NCI-H1930 (cell line): ENCODE results near the gene MYRFL.
"Not testable (repeated sequence)": the region's sequence is repeated elsewhere in the genome, so short reads cannot be mapped to it uniquely, and the experiment has no call there.

ENCODE experiments used
- DNase-seq, 2 experiments: peaks; one replicate each; lab custom pipeline; 2025; lab: John Stamatoyannopoulos, UW

Gene MYRFL

DNA sequence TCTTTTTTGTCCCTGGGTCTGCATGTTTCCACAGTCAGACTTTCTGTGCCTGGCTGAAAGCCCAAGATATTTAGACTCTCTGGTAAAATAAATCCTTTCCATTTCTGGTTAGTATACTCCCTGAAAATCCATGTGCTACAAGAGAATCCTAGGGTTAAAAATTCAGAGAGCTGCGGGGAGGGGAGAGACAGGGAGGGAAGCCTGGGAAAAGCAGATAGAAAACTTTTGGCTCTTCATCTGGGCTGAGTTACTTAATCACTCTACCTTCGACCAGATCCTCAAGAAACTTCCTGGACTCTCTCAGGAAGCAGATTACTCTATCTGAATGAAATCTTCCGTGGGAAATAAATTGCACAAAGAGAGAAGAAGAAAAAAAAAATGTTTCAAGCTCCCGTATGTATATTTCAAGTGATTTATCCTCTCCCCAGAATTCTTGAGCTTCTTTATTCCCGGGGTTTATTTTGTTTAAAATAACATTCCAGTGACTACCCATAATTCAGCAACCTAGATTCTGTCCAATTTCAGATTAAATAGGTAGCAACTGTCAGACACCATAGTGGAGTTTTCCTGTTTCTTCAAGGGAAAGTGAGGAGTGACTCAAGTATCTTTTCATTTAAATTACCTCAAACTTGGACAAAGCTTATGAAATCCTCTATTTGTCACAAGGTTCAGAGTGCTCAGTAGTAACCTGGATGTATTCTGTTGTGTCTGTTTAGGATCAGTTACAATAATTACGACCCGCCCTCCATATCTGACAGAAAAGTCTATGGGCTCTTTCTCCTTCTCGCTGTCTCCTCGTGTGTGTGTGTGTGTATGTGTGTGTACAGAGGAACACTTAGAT, 163.7 kb downstream of the MYRFL start:
- no peak for DNase-seq

DNA sequence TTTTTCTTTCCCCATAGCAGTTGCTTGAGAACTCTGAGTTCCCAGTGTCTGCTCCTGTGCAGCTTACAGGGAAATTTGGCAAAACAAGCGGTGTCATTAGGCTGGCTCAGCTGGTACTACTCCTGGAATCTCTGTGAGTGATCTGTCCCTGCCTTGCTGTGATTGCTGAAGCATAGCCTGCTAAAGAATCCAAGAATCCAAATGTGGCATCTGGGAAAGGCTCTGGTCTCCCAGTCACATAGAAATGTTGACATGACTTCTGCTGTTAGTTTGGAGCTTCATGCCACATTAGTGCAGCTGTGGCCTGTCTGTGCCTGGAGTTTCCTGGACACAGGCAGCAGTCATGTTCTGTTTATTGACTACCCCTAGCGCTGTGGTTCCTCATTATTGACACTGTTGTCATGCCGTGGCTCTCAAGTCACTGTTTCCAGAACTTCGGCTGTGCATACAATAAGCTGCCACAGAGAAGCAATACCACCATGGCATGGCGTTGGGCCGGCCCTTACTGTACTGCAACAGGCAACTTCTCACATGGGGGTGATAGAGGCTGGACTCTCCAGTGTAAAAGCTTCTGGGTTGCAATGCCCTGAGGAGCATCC, 166.8 kb downstream of the MYRFL start:
- DNase-seq: no peak

- no peak for DNase-seq
These were observed 168.4 kb downstream of the MYRFL start for GRCh38 chr12:69993433-69993832.

GRCh38 chr12:69994086-69994485, 169.1 kb downstream of the MYRFL start:
- not testable (repeated sequence) for DNase-seq

GRCh38 chr12:69994724-69995173, 169.7 kb downstream of the MYRFL start:
- DNase-seq: no peak

DNA sequence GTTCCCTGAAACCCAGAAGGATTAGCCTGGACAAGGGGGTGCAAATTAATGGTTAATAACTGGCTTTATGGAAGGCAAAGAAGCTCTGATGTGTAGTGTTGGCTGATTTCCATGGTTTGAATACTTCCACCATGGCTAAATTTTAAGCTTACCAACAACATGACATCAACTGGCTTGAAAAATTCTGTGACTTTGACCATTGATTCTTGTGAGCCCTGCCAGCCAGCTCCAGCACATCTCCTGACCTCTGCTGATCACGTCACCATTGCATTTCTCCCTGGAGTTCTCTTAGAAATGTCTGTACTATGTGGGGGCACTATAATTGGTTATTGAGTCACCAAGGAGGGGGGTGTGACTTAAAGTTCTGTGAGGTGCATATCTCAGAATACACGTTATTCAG, 171.2 kb downstream of the MYRFL start:
- DNase-seq: no peak

- no peak for DNase-seq
These were observed 171.7 kb downstream of the MYRFL start for GRCh38 chr12:69996722-69997121.

- no peak for DNase-seq
These were observed 173.0 kb downstream of the MYRFL start for GRCh38 chr12:69998011-69998410.

DNA sequence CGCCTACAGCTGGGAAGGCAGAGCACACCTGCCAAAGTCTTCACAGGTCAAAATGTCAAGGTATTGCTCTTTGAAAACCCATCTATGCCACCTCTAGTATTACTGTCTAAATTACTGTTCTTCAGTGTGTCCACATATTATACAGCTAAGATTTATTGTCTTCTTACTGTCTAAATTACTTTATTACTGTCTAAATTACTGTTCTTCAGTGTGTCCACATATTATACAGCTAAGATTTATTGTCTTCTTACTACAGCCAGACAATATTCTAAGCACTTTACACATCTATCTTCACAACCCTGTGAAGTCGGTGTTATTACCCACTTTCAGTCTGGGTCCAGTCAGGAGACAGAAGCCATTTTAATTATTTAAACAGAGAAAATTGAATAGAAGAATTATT, 173.9 kb downstream of the MYRFL start:
- DNase-seq: no peak

- DNase-seq: no peak
These were observed 174.5 kb downstream of the MYRFL start for GRCh38 chr12:69999561-69999960.

- DNase-seq: no peak
These were observed 177.3 kb downstream of the MYRFL start for GRCh38 chr12:70002097-70002911.

DNA sequence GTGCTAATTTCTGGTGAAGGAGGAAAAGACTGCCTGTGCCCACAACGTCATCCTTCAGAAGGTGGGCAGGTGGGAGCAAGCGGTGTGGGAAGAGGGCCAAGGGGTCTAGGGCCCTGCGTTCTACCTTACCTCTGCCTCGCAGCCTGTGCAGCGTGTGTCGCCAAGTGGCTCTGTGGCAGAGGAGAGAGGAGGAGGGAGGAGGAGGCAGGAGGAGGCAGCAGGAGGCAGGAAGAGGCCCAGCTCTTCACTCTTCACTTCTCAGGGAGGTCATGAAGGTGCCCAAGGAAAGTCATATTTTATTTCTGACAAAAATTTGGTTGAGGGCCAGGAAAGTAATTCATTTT, 177.9 kb downstream of the MYRFL start:
- DNase-seq: no peak

GRCh38 chr12:70005864-70006618, 181.0 kb downstream of the MYRFL start:
- DNase-seq: no peak

GRCh38 chr12:70006619-70006973, 181.6 kb downstream of the MYRFL start:
- no peak for DNase-seq

DNA sequence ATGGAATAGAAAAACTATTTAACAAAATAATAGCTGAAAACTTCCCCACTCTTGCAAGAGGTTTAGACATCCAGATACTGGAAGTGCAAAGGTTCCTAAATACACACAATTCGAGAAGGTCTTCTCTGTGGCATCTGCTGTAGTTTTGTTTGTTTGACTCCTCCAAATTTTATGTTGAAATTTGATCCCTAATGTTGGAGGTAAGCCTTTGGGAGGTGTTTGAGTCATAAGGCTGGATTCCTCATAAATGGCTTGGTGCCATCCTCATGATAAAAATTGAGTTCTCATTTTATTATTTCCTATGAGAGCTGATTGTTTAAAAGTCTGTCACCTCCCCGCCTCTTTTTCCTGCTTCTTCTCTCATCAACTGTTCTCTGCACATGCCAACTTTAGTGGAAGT, 182.7 kb downstream of the MYRFL start:
- DNase-seq: no peak
